ENCODE measurements around the gene FBRSL1.

FBRSL1 gene

GRCh38 chr12:132558861-132559623 is 69.1 kb downstream of the FBRSL1 start:
- no peak for DNase-seq (ENCODE audit: low read depth)

GRCh38 chr12:132559652-132560363 is 69.9 kb downstream of the FBRSL1 start:
- DNase-seq (ENCODE audit: low read depth), result peak; percentile 13

GRCh38 chr12:132560364-132560613 is 70.3 kb downstream of the FBRSL1 start:
- no peak for DNase-seq (ENCODE audit: low read depth)

- DNase-seq (ENCODE audit: low read depth), result peak; percentile 5
These were observed 70.9 kb downstream of the FBRSL1 start for GRCh38 chr12:132560614-132561426.
